GM23248 (cell line): Measurements from ENCODE around the gene STON2. TPM values are rescaled to one million over a fixed set of nuclear protein-coding genes. Genes with fewer than 3 reads are reported as not detected.

ENCODE experiments used
- DNase-seq: peaks from one replicate; pipeline ENCODE4 v3.0.0-alpha.2; 2015
- H2AFZ ChIP-seq: fragments of 200-600 bp; sonication (generic); 2 replicates; pipeline ENCODE4 v1.6.1; 2016; ENCODE audit warnings: antibody characterized with exemption
- H3F3A ChIP-seq: fragments of 200-600 bp; sonication (generic); 2 replicates; pipeline ENCODE4 v1.6.1; 2016; ENCODE audit warnings: mild to moderate bottlenecking, antibody characterized with exemption, mixed run types; ENCODE audit not compliant: insufficient read depth
- H3K27ac ChIP-seq: fragments of 200-600 bp; sonication (generic); 2 replicates; pipeline ENCODE4 v1.5.1; 2016; ENCODE audit warnings: mild to moderate bottlenecking
- H3K27me3 ChIP-seq: fragments of 200-600 bp; sonication (generic); replicated peaks from 2 replicates; pipeline ENCODE4 v1.6.1; 2016; ENCODE audit warnings: mild to moderate bottlenecking; ENCODE audit not compliant: insufficient read depth
- H3K36me3 ChIP-seq: fragments of 200-600 bp; sonication (generic); 2 replicates; pipeline ENCODE4 v1.6.1; 2016; ENCODE audit warnings: low read depth, mild to moderate bottlenecking
- H3K4me1 ChIP-seq: fragments of 200-600 bp; sonication (generic); 2 replicates; pipeline ENCODE4 v1.6.1; 2016; ENCODE audit warnings: mild to moderate bottlenecking; ENCODE audit not compliant: insufficient read depth
- H3K4me2 ChIP-seq: fragments of 200-600 bp; sonication (generic); one replicate; pipeline ENCODE4 v1.6.1; 2016; ENCODE audit warnings: mild to moderate bottlenecking; ENCODE audit not compliant: unreplicated experiment
- H3K4me3 ChIP-seq: fragments of 200-600 bp; sonication (generic); 2 replicates; pipeline ENCODE4 v1.5.1; 2016; ENCODE audit warnings: mild to moderate bottlenecking
- H3K79me2 ChIP-seq: fragments of 200-600 bp; sonication (generic); 2 replicates; pipeline ENCODE4 v1.6.1; 2016; ENCODE audit warnings: mild to moderate bottlenecking; ENCODE audit not compliant: insufficient read depth
- H3K9ac ChIP-seq: fragments of 200-600 bp; sonication (generic); 2 replicates; pipeline ENCODE4 v1.6.1; 2016; ENCODE audit warnings: mild to moderate bottlenecking
- H3K9me2 ChIP-seq: fragments of 200-600 bp; sonication (generic); 2 replicates; pipeline ENCODE4 v1.6.1; 2016; ENCODE audit warnings: mixed run types, mild to moderate bottlenecking, moderate library complexity; ENCODE audit not compliant: insufficient read depth
- H3K9me3 ChIP-seq: fragments of 200-600 bp; sonication (generic); one replicate; pipeline ENCODE4 v1.6.1; 2017; ENCODE audit warnings: low read depth
- H4K20me1 ChIP-seq: fragments of 200-600 bp; sonication (generic); 2 replicates; pipeline ENCODE4 v1.6.0; 2016; ENCODE audit not compliant: insufficient read depth
- EZH2 ChIP-seq: fragments of 200-600 bp; sonication (generic); IDR thresholded peaks from 2 replicates; pipeline ENCODE4 v1.6.1; 2018; ENCODE audit warnings: antibody characterized with exemption, mild to moderate bottlenecking; ENCODE audit not compliant: insufficient read depth, poor library complexity, severe bottlenecking
- EZH2phosphoT487 ChIP-seq: fragments of 200-600 bp; sonication (generic); IDR thresholded peaks from 2 replicates; pipeline ENCODE4 v1.6.1; 2018; ENCODE audit warnings: antibody characterized with exemption, moderate library complexity, mild to moderate bottlenecking, low read depth; ENCODE audit not compliant: insufficient read depth
- WGBS, 2 experiments: methylation state at CpG; one replicate each; pipeline ENCODE4 v1.1.6; 2015 to 2017; ENCODE audit warnings: low lambda C conversion rate in 2 of 2, low coverage in 1 of 2; ENCODE audit errors: missing lambda C conversion rate in 2 of 2; 5-methylcytosine and 5-hydroxymethylcytosine counted together
- in situ Hi-C: fragments of 300-500 bp; cut with MboI; formaldehyde crosslinking; loops from 2 replicates; pipeline ENCODE4 v1.15.0; 2020
- polyA plus RNA-seq: library from polyadenylated mRNA; unstranded; fragments of >200 nt; fragmentation: Nextera tagmentation; extraction: Ambion mirVana; gene quantifications from 2 replicates; pipeline ENCODE4 v1.2.1, GENCODE V29; 2016
- total RNA-seq: library from RNA; depleted of rRNA; stranded (reverse); fragments of >200 nt; shearing (Covaris generic); gene quantifications from 2 replicates; pipeline ENCODE4 v1.2.3, GENCODE V29; 2014

STON2 gene
- total and polyA plus RNA-seq, 2 experiments from 2014 or later: 0.14 TPM; not detected in 1

DNA sequence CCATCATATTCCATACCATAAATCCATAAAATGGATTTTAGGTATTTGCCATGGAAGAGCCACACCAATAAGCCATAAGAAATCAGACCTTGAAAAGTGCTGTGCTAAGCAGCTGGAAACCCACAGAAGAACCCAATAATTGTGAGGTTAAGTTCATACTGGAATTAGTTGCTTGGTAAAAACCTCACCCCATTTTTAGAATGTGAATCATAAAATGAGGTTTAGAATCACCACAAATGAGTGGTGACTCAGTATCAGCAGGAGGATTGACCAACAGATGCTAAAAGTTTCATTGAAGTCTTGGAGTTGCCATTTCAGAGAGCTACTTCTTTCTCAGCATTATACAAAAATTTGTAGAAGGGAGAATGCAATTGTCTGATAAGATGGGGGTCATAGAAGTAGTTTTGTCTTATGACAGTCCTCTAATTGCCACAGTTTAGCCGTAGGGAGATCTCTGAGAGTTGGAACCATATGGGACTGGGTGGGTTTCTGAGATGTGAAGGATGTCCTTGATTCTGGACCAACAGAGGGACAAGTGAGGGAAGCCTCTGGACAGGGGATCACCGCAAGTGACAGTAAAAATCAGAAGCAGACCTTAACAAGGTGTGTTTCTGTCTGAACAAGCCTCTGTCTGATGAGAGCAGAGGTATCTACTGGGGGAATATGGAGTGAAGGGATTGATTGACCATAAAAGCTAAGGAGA lies 1.4 kb upstream of the STON2 start:
- H3F3A ChIP-seq: peaks cover 25% of the 10 kb centered on the region
- peaks cover 36% of the 10 kb centered on the region for H3K27me3 ChIP-seq
- no peaks in the 10 kb centered on the region for H3K79me2 ChIP-seq
- no peaks in the 10 kb centered on the region for H4K20me1 ChIP-seq
- H3K9me3 ChIP-seq: no peaks in the 10 kb centered on the region
- peaks cover 25% of the 10 kb centered on the region for H3K4me1 ChIP-seq
- in situ Hi-C loops: no loop called here
- no peak for TF ChIP-seq EZH2
- TF ChIP-seq EZH2phosphoT487: no peak
- 50% methylated on average over 2 of the region's 2 CpGs for WGBS, 2 experiments
- no peak overlapping the region for H2AFZ ChIP-seq
- peak overlapping the region; percentile 74 for H3K9ac ChIP-seq
- H3K9me2 ChIP-seq: no peaks in the 10 kb centered on the region
- peak; percentile 94 for DNase-seq
- H3K4me3 ChIP-seq: peak overlapping the region; percentile 60
- peak overlapping the region; percentile 95 for H3K27ac ChIP-seq
- peak overlapping the region; percentile 87 for H3K4me2 ChIP-seq
- H3K36me3 ChIP-seq: no peaks in the 10 kb centered on the region

GRCh38 chr14:81400852-81401251 lies 728 bp upstream of the STON2 start:
- peak overlapping the region; percentile 60 for H3K4me3 ChIP-seq
- peak overlapping the region; percentile 87 for H3K4me2 ChIP-seq
- H3K9me2 ChIP-seq: no peaks in the 10 kb centered on the region
- peaks cover 25% of the 10 kb centered on the region for H3K4me1 ChIP-seq
- peaks cover 36% of the 10 kb centered on the region for H3K27me3 ChIP-seq
- peak; percentile 100 for DNase-seq
- H3K79me2 ChIP-seq: no peaks in the 10 kb centered on the region
- no peaks in the 10 kb centered on the region for H3K9me3 ChIP-seq
- TF ChIP-seq EZH2: no peak
- TF ChIP-seq EZH2phosphoT487: 0 out of 2 replicates have a peak, but pooled peaks have one; percentile 55
- in situ Hi-C loops: no loop called here
- no peak overlapping the region for H2AFZ ChIP-seq
- H3K9ac ChIP-seq: peak overlapping the region; percentile 74
- peaks cover 25% of the 10 kb centered on the region for H3F3A ChIP-seq
- no peaks in the 10 kb centered on the region for H4K20me1 ChIP-seq
- peak overlapping the region; percentile 95 for H3K27ac ChIP-seq
- no peaks in the 10 kb centered on the region for H3K36me3 ChIP-seq
- WGBS, 2 experiments: 1% methylated on average over 8 of the region's 8 CpGs

DNA sequence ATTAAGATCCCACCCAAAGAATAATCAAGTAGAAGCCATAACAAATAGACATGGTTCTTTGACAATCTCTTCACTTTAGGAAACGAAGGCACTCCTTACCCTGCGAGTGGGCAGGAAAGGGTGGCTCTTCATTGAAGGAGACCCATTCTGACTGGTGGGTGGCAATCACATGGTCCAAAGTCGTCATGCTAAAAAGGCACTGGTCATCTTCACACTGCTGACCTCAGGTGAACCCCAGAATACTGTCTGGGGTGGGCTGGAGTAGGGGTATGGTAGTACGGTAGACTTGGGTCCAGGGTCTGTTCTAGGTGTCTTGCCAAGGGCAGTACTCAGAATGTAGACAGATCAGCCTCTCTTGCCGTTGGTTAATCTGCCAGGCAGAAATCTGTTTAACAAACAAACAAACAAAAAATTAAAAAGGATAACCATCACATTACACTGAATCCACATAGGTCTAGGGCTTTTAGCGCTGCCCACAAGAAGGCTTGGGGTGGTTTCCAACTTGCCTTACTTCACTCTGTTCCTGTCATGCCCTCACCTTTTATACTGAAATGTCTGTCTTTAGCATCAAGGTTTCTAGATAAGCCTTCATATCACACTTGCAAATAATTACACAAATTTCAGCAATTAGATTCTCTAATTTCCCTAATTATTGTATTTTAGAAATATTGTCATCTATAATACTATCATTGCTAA lies 1.8 kb downstream of the STON2 start:
- DNase-seq: no peak
- H3K4me3 ChIP-seq: no peak overlapping the region
- H3K27me3 ChIP-seq: peaks cover 14% of the 10 kb centered on the region
- H2AFZ ChIP-seq: no peak overlapping the region
- H4K20me1 ChIP-seq: no peaks in the 10 kb centered on the region
- no peaks in the 10 kb centered on the region for H3K9me3 ChIP-seq
- no peak overlapping the region for H3K27ac ChIP-seq
- WGBS, 2 experiments: 78 to 82% methylated on average over 6 of the region's 6 CpGs
- no peak overlapping the region for H3K4me2 ChIP-seq
- in situ Hi-C loops: no loop called here
- H3K79me2 ChIP-seq: no peaks in the 10 kb centered on the region
- H3F3A ChIP-seq: peaks cover 25% of the 10 kb centered on the region
- H3K4me1 ChIP-seq: peaks cover 25% of the 10 kb centered on the region
- H3K36me3 ChIP-seq: no peaks in the 10 kb centered on the region
- no peaks in the 10 kb centered on the region for H3K9me2 ChIP-seq
- H3K9ac ChIP-seq: no peak overlapping the region
- no peak for TF ChIP-seq EZH2phosphoT487
- no peak for TF ChIP-seq EZH2

DNA sequence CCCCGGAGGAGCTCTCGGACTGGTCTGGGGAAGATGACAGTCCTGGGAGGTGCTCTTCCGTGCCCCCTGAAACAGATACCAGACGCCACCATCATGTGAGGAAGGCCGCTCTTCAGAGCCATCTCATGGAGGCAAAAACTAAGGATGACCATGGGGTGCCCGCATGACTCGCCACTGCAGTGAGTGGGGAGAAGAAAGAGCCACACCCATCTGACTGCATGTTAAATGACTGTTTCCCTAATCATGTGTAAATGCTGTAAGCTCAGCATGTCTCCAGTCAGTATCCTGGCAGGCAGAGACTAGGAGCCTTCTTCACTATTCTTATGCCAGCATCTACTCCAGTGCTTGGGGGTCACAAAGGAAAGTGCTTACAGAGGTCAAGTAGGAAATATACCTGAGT lies 4.0 kb downstream of the STON2 start:
- H3K4me3 ChIP-seq: no peak overlapping the region
- in situ Hi-C loops: no loop called here
- H3F3A ChIP-seq: peaks cover 15% of the 10 kb centered on the region
- H3K79me2 ChIP-seq: no peaks in the 10 kb centered on the region
- H3K9me3 ChIP-seq: no peaks in the 10 kb centered on the region
- 79 to 85% methylated on average over 7 of the region's 7 CpGs for WGBS, 2 experiments
- H3K4me2 ChIP-seq: no peak overlapping the region
- peaks cover 12% of the 10 kb centered on the region for H3K27me3 ChIP-seq
- H3K36me3 ChIP-seq: no peaks in the 10 kb centered on the region
- no peak overlapping the region for H3K9ac ChIP-seq
- no peaks in the 10 kb centered on the region for H4K20me1 ChIP-seq
- peaks cover 12% of the 10 kb centered on the region for H3K4me1 ChIP-seq
- DNase-seq: peak; percentile 70
- TF ChIP-seq EZH2phosphoT487 (no peak), EZH2 (no peak)
- H2AFZ ChIP-seq: no peak overlapping the region
- H3K9me2 ChIP-seq: no peaks in the 10 kb centered on the region
- H3K27ac ChIP-seq: no peak overlapping the region
